Kidney (tissue), 14 donors: ENCODE measurements around the gene SNTB2. TPM values are rescaled to one million over a fixed set of nuclear protein-coding genes. Genes with fewer than 3 reads are reported as not detected.

ENCODE experiments used
- DNase-seq, 5 donors: peaks; one replicate each; pipeline ENCODE4 v3.0.0-alpha.2; 2013 to 2020
- FAIRE-seq: peaks from 2 replicates; lab custom pipeline; 2012; peaks lifted over from hg19 to GRCh38; lab: Jason Lieb, UNC
- H3K27ac ChIP-seq, 2 donors: one replicate each; pipeline ENCODE4 v1.7.0; 2013; ENCODE audit warnings: low read depth in 2 of 2, low read length in 2 of 2, inconsistent platforms in 1 of 2
- H3K27me3 ChIP-seq: one replicate; pipeline ENCODE4 v1.7.1; 2013; ENCODE audit warnings: low read length, inconsistent platforms; ENCODE audit not compliant: control insufficient read depth, insufficient read depth
- H3K36me3 ChIP-seq, 3 donors: one replicate each; pipeline versions ENCODE4 v1.7.0 to v1.7.1; 2013; ENCODE audit warnings: low read length in 3 of 3, control low read depth in 1 of 3, inconsistent platforms in 1 of 3; ENCODE audit not compliant: insufficient read depth in 3 of 3, control insufficient read depth in 2 of 3
- H3K4me1 ChIP-seq, 3 donors: one replicate each; pipeline versions ENCODE4 v1.7.0 to v1.7.1; 2013; ENCODE audit warnings: low read length in 3 of 3, inconsistent platforms in 1 of 3, low read depth in 1 of 3; ENCODE audit not compliant: control insufficient read depth in 2 of 3, insufficient read depth in 2 of 3
- H3K4me3 ChIP-seq, 3 donors: one replicate each; pipeline versions ENCODE4 v1.7.0 to v1.8.1; 2013; ENCODE audit warnings: low read length in 3 of 3, control low read depth in 1 of 3, inconsistent platforms in 1 of 3
- H3K9ac ChIP-seq, 3 donors: one replicate each; pipeline versions ENCODE4 v1.7.0 to v1.7.1; 2013; ENCODE audit warnings: low read length in 3 of 3, control low read depth in 1 of 3, inconsistent platforms in 1 of 3
- H3K9me3 ChIP-seq, 3 donors: one replicate each; pipeline versions ENCODE4 v1.7.0 to v1.7.1; 2013; ENCODE audit warnings: low read length in 3 of 3, control low read depth in 1 of 3, inconsistent platforms in 1 of 3; ENCODE audit not compliant: control insufficient read depth in 2 of 3, insufficient read depth in 1 of 3
- intact Hi-C: fragments of 100-400 bp; cut with DNase I; formaldehyde crosslinking; loops from one replicate; pipeline ENCODE4 v1.11.1; 2022
- polyA plus RNA-seq: library from polyadenylated mRNA; stranded (reverse); fragments of 350-450 nt; fragmentation: Illumina TruSeq; extraction: RNeasy Lipid Tissue Mini Kit (QIAGEN cat#74804); gene quantifications from one replicate; pipeline ENCODE4 v1.2.3, GENCODE V29; 2014; ENCODE audit warnings: low read depth, low replicate concordance; ENCODE audit not compliant: insufficient read depth
- total RNA-seq: library from RNA; stranded (reverse); fragmentation: NEBNext Ultra II Directional; extraction: Animal tissue kit (Norgen Biotek cat#: 25700); gene quantifications from one replicate; pipeline ENCODE4 v1.2.1, GENCODE V29; 2021
- TF ChIP-seq, protein P1 (sequence below): IDR thresholded peaks from 3 replicates; pipeline ENCODE4 v1.5.1; 2012; ENCODE audit warnings: mild to moderate bottlenecking, moderate library complexity, borderline replicate concordance; ENCODE audit not compliant: insufficient read depth; ENCODE audit errors: extremely low read depth
- donor health status: control.
- donor health status: control.
- donor health status: control.
- donor health status: control.
- donor health status: control.
- donor health status: DM: yes; HTN: yes; CAD: no.
- donor health status: Normal renal cell carcinoma (clear cell type).

The SNTB2 gene
- total and polyA plus RNA-seq, 2 donors from 2014 or later: 4.8 to 45.1 TPM

DNA sequence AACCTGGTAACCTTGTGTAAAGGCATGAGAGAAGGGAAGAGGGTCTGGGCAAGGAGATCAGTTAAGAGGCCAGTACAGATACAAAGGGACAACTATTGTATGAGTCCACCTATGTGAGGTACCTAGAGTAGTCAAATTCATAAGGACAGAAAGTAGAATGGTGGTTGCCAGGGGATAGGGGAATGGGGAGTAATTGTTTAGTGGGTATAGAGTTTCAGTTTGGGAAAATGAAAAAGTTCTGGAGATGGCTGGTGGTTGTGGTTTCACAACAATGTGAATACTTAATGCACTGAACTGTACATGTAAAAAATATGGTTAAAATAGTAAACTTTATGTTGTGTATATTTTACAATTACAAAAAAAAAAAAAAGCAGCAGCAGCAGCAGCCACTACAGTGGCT is 49.4 kb downstream of the SNTB2 start:
- DNase-seq (no peak), FAIRE-seq (no peak)
- H3K9ac ChIP-seq: no peak overlapping the region
- H3K27ac ChIP-seq: no peak overlapping the region
- TF ChIP-seq, protein P1, sequence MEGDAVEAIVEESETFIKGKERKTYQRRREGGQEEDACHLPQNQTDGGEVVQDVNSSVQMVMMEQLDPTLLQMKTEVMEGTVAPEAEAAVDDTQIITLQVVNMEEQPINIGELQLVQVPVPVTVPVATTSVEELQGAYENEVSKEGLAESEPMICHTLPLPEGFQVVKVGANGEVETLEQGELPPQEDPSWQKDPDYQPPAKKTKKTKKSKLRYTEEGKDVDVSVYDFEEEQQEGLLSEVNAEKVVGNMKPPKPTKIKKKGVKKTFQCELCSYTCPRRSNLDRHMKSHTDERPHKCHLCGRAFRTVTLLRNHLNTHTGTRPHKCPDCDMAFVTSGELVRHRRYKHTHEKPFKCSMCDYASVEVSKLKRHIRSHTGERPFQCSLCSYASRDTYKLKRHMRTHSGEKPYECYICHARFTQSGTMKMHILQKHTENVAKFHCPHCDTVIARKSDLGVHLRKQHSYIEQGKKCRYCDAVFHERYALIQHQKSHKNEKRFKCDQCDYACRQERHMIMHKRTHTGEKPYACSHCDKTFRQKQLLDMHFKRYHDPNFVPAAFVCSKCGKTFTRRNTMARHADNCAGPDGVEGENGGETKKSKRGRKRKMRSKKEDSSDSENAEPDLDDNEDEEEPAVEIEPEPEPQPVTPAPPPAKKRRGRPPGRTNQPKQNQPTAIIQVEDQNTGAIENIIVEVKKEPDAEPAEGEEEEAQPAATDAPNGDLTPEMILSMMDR: no peak
- no peaks in the 10 kb centered on the region for H3K36me3 ChIP-seq
- H3K27me3 ChIP-seq: no peaks in the 10 kb centered on the region
- no peak overlapping the region for H3K4me3 ChIP-seq
- peaks cover 0 to 7% (median 0%) of the 10 kb centered on the region in 3 donors for H3K4me1 ChIP-seq
- no peaks in the 10 kb centered on the region for H3K9me3 ChIP-seq
- intact Hi-C loops: no loop called here

DNA sequence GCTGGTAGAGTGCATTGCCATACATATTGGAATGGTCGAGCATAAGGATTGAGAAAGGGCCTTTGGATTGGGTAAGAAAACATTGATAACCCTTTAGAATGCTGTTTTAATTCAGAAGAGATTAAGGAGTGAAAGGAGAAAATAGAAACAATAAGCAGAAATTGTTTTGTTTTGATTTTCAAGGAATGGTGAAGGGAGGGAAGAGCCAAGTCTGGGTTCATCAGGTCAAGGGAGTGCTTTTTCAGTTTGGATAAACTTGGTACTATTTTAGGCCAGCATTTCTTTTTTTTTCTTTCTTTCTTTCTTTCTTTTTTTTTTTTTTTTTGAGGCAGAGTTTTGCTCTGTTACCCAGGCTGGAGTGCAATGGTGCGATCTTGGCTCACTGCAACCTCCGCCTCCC is 50.3 kb downstream of the SNTB2 start:
- FAIRE-seq (no peak), DNase-seq (no peak)
- H3K4me3 ChIP-seq: no peak overlapping the region
- H3K9me3 ChIP-seq: no peaks in the 10 kb centered on the region
- no peaks in the 10 kb centered on the region for H3K27me3 ChIP-seq
- H3K4me1 ChIP-seq: peaks cover 0 to 7% (median 0%) of the 10 kb centered on the region in 3 donors
- TF ChIP-seq, protein P1: no peak
- intact Hi-C loops: no loop called here
- H3K36me3 ChIP-seq: no peaks in the 10 kb centered on the region
- H3K9ac ChIP-seq: no peak overlapping the region
- H3K27ac ChIP-seq: no peak overlapping the region

DNA sequence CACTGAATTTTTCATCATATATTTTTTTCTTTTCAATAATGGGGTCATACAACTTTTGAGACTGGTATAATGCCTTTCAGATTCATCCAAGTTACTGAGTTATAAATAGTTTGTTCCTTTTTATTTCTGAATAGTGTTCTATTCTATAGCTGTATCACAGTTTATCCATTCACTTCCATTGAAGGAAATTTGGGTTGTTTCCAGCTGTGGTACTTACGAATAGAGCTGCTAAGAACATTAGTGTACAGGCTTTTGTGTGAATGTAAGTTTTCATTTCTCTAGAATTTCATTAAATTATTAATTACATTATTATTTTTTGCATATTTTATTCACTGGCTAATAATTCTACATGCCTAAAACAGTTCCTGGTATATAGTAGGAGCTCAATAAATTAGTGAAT is 52.9 kb downstream of the SNTB2 start:
- no peaks in the 10 kb centered on the region for H3K27me3 ChIP-seq
- no peaks in the 10 kb centered on the region for H3K36me3 ChIP-seq
- intact Hi-C loops: no loop called here
- FAIRE-seq (no peak), DNase-seq (no peak)
- TF ChIP-seq, protein P1: no peak
- H3K9me3 ChIP-seq: no peaks in the 10 kb centered on the region
- peaks cover 0 to 7% (median 0%) of the 10 kb centered on the region in 3 donors for H3K4me1 ChIP-seq
- no peak overlapping the region for H3K4me3 ChIP-seq
- H3K27ac ChIP-seq: no peak overlapping the region
- no peak overlapping the region for H3K9ac ChIP-seq

DNA sequence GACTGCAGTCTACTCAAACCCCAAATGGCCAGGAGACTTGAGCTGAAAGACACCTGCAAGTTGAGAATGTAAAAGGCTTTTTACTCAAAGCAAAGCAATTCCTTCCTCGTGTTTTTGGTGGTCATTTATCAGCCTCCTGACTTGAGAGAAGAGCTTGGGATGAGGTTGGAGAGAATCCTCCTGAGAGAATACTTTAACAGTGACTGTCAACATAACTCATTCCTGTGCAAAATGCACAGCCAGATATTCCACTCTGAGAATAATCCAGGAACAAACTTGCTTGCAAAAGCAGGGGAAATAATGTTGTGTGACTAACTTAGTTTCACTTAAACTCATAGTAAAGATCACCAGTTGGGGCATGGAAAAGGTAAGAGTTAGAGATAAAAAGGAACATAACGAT is 53.4 kb downstream of the SNTB2 start:
- H3K9ac ChIP-seq: no peak overlapping the region
- DNase-seq (no peak), FAIRE-seq (no peak)
- no peak overlapping the region for H3K4me3 ChIP-seq
- TF ChIP-seq, protein P1: no peak
- H3K27ac ChIP-seq: no peak overlapping the region
- intact Hi-C loops: no loop called here
- no peaks in the 10 kb centered on the region for H3K27me3 ChIP-seq
- H3K36me3 ChIP-seq: no peaks in the 10 kb centered on the region
- H3K4me1 ChIP-seq: peaks cover 0 to 7% (median 0%) of the 10 kb centered on the region in 3 donors
- no peaks in the 10 kb centered on the region for H3K9me3 ChIP-seq
